ENCODE data around the gene JAK1.

The JAK1 gene

DNA sequence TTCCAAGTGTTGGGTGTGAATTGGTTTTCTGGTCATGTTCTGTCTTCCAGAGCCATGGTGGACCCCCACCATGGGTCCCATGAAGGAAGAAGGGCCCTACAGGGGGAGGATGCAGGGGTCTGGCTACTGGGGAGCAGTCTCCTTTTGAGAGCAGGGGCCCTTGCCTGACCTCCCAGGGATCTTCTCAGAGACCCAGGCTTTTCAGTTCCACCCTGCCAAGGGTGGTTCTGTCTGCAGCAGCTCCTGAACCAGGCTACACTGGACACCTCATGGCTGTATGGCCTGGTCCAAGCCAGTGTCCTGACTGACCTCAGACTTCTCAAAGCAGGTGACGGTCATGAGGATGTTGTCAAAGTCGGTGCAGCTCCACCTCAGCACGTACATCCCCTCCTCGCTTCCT lies 109.0 kb downstream of the JAK1 start:
- no peak for DNase-seq

DNA sequence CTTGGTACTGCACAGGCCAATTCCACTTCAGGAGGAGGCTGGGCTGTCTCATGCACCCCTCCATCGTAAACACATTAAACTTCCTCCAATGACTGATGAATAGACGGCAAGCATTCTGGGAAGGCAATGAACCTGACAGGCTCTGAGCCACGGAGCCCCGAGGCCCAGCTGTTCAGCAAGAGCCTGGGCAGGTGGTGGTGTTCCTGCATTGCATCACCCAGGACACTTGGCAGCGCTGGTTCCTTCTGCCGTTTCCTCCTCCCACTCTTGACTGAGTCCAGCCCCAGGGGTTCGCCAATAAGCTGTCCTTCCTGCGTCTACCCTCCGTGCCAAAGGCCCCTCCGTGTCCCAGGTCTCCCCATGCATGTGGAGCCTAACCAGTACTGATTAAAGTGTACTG lies 109.8 kb downstream of the JAK1 start:
- no peak for DNase-seq

- DNase-seq: no peak
Measured at GRCh38 chr1:64855557-64855956, 110.8 kb downstream of the JAK1 start.

GRCh38 chr1:64854674-64855073 lies 111.7 kb downstream of the JAK1 start:
- no peak for DNase-seq

GRCh38 chr1:64851664-64852063 lies 114.7 kb downstream of the JAK1 start:
- no peak for DNase-seq

- DNase-seq: no peak
Measured at GRCh38 chr1:64850846-64851245, 115.5 kb downstream of the JAK1 start.

DNA sequence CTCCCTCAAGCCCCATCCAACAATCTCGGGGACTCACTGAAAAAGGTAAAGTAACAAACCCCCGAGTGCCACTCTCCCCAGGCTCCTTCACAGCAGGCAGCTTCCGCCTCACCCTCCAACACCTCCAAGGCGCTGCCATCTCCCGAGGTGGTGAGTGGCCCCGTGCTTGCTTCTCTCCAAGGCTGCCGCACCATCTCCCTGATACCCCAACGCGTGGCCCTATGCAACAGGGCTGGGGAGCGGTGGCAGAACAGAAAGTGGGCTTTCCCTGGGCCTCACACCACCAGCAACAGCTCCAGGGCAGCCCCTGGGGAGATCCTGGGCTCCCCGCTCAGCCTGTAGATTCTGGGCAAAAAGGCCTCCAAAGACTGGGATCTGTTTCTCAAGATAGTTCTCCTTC lies 116.4 kb downstream of the JAK1 start:
- no peak for DNase-seq

GRCh38 chr1:64848803-64849202 lies 117.5 kb downstream of the JAK1 start:
- DNase-seq: no peak

DNA sequence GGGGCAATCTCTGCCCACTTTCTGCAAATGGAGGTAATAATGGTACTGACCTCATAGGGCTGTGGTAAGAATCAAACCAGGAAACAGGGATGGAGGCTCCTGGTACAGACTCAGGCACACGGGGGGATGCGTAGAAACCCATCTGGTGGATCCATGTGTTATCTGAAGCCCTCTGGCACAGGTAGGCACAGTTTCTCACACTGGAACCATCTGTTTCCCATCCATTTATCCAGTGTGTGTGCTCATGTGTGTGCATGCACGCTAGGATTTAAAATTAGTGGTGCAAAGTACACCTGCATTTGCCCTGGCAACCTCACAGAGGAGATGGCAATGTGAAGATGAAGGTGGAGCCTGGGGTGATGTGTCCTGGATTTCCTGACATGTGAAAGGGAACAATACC lies 118.2 kb downstream of the JAK1 start:
- DNase-seq: no peak

DNA sequence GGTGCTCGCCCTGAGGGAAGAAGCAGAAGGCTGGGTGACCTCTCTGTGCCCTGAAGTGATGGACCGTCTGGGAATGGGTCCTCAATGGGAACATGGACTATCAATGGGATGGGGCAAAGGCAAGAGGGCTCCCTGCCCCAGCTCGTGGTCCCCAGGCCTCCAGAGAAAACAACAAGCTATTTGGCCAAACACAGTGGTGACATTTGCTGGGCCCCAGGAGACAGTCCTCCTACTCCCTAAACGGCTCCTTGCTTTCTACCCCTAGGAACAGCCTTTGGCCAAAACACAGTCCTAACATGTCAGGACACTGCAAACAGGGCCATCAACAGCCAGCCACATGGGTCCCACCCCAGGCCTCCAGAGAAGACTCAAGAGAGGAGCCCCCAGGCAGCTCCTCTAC lies 118.7 kb downstream of the JAK1 start:
- no peak for DNase-seq

DNA sequence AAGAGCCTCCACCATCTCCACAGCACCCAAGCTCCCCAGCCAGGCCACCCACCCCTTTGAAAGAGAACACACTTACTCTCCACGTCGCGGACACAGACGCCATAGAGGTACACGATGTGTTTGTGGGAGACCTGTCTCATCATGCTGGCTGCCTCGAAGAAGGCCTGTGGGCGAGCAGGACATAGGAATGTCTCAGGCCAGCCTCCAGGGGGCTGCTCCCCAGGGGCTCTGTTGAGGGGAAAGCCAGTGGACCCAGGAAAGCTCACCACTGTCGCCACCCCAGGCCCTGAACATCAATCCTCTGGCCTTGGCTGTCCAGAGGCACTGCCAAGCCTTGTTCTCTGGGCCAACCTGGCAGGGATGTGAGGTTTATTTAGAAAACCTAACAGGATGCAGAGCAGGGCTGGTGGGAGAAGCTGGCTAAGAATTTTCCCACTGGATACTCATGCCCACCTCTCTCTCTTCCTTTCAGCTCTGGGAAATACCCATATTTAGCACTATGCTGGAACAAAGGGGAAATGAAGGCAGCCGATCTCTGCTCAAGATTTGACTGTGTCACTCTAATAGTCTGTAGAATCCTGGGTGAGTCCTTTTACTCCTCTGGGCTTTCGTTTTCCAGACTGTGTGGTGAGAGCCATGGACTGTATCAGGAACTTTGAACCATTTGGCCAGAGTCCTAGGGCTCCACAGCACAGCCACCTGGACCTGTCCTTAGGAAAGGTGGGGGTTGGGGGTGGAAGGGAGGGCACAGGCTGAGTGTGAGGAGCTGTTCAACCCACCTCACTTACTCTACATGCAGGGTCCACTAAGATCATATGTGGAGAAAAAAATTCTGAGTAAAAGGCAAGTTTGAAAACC lies 119.5 kb downstream of the JAK1 start:
- no peak for DNase-seq

- DNase-seq: no peak
Measured at GRCh38 chr1:64845831-64846425, 120.4 kb downstream of the JAK1 start.

DNA sequence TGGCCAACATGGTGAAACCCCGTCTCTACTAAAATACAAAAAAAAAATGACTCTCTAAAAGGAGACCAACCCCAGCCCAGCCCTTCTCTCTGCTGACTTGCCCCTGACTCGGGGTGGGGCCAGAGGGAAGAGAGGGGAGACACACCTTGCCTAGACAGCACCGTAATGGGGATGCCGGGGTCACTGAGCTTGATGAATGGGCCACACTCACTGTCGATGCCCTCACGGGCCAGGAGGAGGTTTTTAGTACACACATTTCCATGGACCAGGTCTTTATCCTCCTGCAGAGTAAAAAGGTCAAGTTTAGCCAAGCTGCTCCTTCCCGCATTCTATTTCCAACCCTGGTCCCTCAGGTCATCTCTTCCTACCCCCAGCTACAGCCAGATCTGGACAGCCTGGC lies 121.7 kb downstream of the JAK1 start:
- DNase-seq: no peak

GRCh38 chr1:64844175-64844574 lies 122.2 kb downstream of the JAK1 start:
- DNase-seq: no peak

DNA sequence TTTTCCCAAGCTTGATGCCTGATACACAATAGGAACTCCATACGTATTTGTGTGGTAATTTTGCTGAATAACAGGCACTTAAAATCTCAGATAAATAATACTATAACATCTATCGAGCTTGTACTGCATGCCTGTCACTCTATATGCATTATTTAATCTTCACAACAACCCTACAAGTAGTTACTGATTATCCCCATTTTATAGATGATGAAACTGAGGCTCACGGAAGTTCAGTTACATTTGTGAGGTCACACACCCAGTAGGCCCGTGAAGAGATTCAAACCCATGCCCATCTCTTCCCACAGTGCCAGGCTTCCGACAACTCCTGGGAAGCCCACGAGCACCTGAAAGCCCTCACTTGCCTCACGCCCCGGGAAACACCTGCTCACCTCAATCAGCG lies 122.7 kb downstream of the JAK1 start:
- DNase-seq: no peak

DNA sequence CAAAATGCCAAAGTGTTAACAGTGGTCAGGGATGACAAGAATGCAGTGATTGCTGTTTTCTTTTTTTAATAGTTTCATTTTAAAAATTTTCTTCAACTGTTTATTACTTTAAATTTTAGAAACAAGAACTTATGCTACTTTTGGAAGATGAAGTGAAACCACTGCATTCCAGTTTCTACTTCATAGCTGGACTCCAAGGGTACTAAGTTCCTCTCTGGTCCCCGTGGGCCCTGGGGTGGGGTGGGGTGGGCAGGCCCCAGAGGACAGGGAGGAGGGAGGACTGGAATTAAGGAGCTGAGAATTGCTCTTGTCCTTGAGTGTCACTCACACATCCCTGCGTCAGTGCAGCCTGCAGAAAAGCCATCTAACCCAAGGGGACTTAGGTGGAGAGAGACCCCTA lies 124.1 kb downstream of the JAK1 start:
- DNase-seq: no peak

DNA sequence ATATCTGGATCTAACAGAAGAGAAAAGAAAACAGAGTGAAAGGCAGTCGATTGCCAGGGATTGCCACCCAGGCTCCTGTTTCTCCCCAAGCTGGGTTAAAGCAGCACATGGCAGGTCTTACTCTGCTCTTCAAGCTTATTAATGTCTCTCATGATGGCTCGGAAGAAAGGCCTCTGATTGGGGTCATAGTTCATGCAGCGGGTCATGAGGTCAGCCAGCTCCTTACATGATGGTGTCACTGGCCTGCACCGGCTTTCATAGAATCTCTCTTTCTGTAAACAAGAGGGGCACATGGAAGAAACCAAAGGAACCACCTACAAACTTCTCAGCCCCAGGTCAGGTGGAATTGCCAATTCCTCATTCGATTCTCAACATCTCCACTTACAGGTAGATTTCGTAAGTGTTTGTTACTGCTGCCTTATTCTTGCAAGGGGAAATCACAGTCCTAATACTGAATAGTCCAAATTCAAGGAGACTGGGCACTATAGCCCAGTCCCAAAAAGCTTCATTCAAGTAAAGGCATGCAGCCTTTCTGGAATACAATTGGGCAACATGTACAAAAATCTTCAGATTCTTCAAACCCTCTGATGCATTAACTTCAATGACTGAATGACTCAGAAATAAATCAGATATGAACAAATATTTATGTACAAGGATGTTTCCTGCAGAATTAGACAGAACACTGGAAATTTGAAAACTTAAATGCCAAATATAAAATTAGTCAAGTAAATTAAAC lies 124.9 kb downstream of the JAK1 start:
- no peak for DNase-seq

DNA sequence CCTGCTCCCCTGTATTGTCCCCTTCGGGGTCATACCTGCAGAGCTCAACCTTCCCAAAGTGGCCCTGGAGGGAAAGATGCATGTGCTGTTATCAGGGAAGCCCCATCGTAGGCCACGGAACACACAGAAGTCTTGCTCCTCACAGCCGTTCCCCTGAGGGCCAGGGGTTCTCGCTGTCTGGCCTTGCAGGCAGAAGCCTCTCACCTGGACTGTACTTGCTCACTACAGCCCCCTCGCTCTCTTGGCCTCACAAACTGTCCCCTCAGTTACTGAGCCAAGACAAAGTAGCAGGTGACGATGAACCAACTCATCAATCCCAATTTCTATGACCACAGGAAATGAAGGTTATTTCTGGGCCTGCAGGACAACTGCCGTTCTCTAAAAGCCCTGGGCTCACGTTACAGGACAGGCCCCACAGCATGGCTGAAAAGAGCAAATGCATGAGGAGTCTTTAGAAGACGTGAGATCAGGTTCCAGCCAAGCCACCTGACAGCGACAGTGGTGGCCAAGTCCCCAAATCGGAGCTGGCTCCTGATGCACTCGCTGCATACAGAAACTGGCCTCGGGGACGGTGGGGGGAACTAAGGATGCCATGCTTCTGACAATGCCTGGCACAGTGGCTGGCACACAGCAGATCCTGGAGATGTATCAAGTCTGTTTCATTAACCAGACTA lies 126.5 kb downstream of the JAK1 start:
- no peak for DNase-seq

DNA sequence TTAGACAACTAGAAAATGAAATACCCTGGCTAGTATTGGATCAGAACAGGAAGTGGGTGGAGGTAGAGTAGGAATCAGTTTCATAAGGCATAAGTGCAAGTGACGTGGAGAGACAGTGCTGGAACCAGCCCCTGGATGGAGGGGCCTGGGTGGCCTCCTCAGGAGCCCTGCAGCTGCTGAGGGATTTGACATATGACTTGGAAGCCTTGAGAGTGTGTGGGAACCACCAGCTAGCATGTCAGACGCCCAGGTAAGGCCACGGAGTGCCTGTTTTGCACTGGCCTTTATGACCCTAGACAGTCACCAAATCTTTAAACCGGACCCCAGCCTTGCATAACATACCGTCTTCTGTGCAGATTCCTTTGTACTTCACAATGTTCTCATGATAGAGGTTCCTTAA lies 127.1 kb downstream of the JAK1 start:
- no peak for DNase-seq

DNA sequence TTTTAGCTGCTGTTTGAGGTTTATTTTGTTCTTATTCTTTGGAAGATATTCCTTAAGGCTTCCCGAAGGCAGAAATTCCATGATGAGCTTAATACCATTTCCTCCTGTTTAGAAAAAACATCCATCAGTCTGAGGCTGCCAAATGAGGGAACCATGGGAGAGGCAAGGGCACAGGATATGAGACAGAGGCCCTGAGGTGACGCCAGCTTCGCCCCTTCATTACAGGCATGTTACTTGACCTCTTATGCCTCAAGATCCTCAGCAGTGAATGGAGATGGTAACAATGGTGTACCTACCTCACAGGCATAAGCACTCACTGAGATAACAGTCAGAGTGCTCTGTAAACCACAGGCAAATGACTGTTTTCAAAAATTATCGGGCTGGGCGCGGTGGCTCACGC lies 127.9 kb downstream of the JAK1 start:
- no peak for DNase-seq

- no peak for DNase-seq
Measured at GRCh38 chr1:64836802-64837201, 129.5 kb downstream of the JAK1 start.

- peak; percentile 52 for DNase-seq
Measured at GRCh38 chr1:64834734-64835133, 131.6 kb downstream of the JAK1 start.

GRCh38 chr1:64830030-64830651 lies 136.2 kb downstream of the JAK1 start:
- DNase-seq: no peak

Data from fibroblast of upper back skin (primary cell).